NCI-H524 treated with DMSO at 0.1 percent for 48 hours (cell line): ENCODE measurements around the gene RBM38.
"Not testable (repeated sequence)": the region's sequence is repeated elsewhere in the genome, so short reads cannot be mapped to it uniquely, and the experiment has no call there.

ENCODE experiments used
- DNase-seq: peaks from one replicate; lab custom pipeline; 2025; lab: John Stamatoyannopoulos, UW

The RBM38 gene

DNA sequence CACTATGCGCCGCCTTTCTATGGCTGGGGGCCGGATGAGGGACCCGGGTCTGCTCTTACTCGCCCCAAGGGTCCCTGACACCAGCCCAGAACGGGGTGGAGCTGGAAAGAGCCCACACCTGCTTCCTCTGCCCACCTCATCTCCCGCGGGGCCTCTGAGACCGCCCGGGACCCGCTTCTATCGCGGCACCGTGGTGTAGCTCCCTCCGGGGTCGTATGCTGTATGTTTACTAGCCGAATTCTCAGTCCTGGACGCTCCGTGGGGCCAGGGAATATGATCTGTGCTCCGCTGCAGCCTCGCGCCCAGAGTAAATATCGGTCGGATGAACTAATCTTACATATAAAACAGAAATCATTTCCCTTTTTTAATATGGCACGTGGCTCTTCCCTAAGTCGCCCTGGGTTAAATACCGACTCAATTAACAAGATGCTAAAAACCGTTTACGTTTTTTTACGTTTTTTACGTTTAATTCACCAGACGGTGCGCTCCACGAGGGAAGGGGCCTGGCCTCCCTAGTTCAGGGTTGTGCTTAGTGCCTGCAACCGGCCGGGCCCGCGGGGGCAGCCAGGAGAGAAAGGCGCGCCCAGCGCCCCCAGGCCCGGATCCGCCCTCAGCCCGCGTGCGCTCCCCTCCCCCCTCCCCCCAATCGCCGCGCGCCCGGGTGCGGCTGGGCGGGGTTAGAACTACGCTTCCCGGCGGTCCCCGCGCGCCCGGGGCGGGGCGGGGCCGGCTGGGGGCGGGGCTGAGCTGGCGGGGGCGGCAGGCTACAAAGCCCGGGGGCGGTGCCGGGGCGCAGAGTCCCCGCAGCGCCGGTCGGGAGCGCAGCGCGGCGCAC, at the start of gene RBM38:
Gene RBM38 (plus strand): TSS at position 793 of the 835 bp plus-strand sequence. CDS start 186 bp downstream, outside the sequence.
- no peak for DNase-seq

DNA sequence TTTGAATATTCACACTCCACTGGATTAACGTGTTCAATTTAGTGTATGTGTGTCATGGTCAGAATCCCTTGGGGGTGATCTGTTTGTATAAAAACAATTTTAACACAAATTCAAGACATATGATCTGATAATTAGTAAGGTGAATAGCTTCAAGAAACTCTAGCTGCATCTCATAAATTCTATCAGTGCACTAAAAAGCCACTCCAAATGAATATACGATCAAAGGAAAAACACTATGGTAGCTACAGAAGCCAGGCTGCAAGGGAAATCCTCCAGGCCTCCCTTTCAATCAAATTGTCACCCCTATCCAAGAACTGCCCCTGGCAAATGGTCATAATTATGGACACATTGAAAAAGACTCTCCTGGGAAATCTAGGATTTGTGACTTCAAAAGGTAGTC, 49.5 kb upstream of the RBM38 start:
- no peak for DNase-seq

DNA sequence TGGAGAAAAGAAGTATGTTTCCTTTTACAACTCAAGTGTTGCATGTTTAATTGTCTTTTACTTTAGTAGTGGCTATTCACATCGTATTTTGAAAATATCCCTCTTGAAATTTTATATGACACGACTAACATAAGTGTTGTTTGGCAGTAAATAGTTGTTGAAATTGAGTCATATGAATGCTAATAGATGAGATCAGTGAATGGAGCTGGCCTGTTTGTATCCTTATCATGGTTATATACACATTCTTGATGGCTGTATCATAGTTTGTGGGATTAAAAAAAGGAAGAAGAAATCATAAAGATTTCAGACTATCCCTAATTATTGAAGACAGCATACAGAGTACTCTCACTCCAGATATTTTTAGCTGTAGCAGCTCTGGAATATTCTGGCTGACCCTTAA, 48.4 kb upstream of the RBM38 start:
- no peak for DNase-seq

DNA sequence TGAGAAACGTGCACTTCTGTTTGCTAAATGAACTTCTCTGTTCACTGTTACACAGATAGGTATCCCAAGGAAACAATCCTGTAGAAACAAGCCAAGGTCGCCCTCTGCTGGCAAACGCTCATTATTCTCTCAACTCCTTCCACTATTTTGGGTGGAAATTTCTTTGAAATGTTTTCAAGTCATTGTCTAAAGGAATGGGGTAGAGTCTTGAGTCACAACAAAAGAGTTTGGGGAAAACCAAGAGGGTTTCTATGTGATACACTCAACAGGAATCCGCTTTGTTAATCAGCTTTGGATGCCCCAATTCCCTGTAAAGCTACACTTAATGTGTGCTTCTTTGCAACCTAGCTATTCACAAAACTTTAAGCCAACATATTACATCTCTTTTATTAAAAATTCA, 44.7 kb upstream of the RBM38 start:
- no peak for DNase-seq

DNA sequence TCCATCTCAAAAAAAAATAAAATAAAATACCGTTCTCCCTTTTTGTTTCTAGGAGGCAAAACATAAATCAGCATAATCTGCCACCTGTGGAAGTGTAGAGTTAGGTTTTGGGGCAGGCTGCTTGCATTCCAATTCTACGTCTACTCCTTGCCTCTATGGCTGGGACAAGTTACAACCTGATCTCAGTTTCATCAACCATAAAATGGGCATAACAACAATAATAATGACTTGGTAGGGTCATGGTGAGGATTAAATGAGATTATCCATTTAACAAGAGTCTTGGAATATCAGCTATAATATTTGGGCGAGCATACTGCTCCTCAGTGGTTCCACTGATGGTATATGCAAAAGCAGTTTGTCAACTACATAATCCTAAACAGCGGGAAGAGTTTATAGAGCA, 43.8 kb upstream of the RBM38 start:
- no peak for DNase-seq

DNA sequence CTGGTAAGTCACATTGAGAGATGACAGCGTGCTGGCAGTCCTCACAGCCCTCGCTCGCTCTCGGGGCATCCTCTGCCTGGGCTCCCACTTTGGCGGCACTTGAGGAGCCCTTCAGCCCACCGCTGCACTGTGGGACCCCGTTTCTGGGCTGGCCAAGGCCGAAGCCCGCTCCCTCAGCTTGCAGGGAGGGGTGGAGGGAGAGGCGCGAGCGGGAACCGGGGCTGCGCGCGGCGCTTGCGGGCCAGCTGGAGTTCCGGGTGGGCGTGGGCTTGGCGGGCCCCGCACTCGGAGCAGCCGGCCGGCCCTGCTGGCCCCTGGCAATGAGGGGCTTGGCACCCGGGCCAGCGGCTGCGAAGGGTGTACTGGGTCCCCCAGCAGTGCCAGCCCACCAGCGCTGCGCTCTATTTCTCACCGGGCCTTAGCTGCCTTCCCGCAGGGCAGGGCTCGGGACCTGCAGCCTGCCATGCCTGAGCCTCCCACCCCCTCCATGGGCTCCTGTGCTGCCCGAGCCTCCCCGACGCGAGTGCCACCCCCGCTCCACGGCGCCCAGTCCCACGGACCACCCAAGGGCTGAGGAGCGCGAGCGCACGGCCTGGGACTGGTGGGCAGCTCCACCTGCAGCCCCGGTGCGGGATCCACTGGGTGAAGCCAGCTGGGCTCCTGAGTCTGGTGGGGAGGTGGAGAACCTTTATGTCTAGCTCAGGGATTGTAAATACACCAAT, 42.8 kb upstream of the RBM38 start:
- DNase-seq, result not testable (repeated sequence)

DNA sequence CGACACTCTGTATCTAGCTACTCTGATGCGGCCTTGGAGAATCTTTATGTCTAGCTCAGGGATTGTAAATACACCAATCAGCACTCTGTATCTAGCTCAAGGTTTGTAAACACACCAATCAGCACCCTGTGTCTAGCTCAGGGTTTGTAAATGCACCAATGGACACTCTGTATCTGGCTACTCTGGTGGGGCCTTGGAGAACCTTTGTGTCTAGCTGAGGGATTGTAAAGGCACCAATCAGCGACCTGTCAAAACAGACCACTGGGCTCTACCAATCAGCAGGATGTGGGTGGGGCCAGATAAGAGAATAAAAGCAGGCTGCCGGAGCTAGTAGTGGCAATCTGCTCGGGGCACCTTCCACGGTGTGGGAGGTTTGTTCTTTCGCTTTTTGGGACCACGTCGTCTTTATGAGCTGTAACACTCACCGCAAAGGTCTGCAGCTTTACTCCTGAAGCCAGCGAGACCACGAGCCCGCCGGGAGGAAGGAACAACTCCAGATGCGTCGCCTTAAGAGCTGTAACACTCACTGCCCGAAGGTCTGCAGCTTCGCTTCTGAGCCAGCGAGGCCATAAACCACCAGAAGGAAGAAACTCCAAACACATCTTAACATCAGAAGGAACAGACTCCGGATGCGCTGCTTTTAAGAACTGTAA, 42.1 kb upstream of the RBM38 start:
- not testable (repeated sequence) for DNase-seq

DNA sequence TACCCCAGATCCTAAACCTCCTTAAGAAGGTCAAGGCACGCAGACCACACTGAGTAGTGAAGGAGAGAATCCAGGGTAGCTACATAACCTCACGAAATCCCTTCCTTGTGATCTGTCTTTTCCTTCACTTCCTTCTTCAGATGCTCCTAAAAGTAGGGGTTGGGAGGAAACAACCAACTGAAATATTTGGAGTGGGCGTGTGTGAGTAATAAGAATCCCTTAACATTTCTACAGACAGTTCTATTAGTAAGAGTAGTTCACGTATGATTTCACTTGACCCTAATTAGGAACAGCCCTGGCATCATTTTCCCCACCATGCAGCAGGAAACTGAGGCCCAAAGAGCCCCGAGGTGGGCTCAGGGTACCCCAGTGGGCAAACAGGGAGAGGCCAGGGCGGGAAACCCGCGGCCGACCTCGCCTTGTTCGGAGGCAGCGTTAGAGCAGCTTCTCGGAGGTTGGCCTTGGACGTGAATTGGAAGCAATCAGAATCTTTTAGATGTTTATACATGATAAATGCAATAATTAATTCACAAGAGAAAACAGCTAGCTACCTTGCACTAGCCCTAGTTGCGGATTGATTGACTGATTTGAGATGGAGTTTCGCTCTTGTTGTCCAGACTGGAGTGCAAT, 41.0 kb upstream of the RBM38 start:
- no peak for DNase-seq

DNA sequence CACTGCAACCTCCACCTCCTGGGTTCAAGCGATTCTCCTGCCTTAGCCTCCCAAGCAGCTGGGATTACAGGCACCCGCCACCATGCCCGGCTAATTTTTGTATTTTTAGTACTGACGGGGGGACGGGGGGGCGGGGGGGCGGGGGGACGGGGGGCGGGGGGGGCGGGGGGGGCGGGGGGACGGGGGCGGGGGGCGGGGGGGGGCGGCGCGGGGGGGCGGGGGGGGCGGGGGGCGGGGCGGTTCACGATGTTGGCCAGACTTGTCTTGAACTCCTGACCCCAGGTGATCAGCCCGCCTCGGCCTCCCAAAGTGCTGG, 40.5 kb upstream of the RBM38 start:
- not testable (repeated sequence) for DNase-seq

DNA sequence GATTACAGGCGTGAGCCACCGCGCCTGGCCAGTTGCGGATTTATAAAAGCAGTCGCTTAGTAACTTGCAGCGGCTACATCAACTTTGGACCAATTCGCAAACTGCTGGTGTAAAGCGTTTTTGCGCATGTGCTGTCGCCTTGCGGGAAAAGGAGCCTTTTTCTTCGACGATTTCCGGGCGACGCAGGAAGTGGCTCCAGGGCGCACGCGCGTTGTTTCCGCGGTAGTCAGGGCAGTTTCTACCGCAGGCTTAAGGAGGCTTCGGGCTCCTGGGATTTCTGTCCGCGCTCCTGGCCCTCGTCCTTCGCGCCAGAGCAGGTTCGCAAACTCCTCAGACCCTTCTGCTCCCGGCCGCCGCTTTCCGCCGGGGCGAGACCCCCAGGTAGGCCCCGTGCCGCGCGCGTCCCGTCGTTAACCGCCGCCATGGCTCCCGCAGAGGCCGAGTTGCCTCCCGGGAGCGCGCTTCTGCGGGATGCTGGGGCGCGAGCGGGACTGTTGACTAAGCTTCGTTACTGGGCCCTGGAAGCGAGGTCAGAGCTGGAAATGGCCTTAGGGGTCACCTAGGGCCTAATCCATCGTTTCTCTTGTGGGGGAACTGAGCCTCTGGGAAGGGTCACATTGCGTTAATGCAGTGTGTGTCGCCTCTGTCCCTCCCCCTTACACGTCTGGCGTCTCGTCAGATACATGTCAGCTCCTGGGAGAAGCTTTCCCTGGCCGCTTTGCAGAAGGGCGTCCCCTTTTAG, 40.0 kb upstream of the RBM38 start, which contains the start of gene RAE1:
Gene RAE1 (plus strand): TSS at position 214 of the 742 bp plus-strand sequence. CDS start 2,784 bp downstream, outside the sequence.
- DNase-seq, result peak; percentile 44

DNA sequence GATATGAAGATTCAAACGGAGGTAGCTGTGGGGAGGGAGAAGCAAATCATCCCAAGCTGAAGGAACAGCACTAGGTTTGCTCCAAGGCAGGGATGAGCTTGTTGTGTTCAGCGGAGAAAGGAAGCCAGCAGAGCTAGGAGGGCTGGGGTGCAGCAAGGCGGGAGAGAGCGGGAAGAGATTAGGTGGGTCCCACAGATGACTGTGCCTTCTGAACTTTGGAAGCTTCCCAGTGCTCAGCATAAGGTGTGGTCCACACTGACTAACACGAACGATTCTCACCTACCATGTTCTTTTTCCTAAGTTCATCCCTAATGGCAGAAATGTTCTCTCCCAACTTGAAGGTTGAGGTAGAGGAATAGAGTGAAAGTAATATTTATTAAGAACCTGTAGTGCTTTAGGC, 38.9 kb upstream of the RBM38 start:
- no peak for DNase-seq

DNA sequence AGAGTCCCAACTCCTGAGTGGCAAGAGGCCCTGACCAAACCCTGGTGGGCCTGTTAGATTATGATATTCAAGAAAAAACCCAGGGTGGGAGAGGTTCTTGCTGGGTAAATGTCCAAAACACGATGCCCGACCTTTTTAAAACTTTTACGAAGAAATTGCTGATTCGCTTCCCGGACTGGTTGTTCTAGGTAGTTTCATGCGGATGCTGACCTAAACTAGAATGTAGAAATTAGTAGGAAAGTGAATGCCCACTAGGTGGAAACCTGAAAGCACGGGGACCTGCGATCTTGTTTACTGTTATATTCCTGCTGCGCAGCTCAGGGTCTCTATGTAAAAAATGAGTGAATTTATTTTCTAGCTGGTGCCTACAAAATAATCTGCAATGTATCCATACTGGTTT, 37.8 kb upstream of the RBM38 start:
- DNase-seq, result no peak

DNA sequence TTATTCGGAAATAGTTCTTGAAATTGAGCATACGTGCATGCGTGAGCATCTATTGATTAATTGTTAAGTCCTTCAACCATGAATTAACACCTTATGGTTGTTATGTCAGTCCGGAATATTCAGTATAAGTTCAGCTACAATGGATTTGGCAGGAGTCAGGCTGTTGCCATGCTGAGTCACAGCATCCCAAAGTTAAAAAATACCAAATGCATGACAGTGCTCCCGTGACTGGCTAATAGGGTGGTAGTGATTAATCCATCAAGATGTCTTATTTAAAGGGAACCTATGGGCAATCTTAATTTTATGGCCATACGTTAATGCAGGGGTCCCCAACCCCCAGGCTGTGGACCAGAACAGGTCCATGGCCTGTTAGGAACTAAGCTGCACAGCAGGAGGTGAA, 29.7 kb upstream of the RBM38 start:
- DNase-seq, result no peak

DNA sequence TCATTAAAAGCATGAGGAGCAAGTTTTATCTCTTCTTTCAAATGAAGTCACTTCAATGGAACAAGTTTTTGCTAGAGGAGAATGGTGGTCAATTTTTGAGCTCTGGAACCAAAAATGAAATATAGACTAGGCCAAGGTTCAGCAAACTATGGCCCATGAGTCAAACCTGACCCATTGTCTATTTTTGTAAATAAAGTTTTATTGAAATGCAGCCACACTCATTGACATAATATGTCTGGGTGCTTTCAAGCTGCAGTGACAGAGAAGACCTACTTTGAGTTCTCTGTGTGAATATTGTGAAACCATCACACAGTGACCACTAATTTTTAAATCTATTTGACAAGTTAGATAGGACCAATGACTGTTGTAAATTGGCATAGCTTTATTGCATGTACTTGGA, 26.7 kb upstream of the RBM38 start:
- no peak for DNase-seq

DNA sequence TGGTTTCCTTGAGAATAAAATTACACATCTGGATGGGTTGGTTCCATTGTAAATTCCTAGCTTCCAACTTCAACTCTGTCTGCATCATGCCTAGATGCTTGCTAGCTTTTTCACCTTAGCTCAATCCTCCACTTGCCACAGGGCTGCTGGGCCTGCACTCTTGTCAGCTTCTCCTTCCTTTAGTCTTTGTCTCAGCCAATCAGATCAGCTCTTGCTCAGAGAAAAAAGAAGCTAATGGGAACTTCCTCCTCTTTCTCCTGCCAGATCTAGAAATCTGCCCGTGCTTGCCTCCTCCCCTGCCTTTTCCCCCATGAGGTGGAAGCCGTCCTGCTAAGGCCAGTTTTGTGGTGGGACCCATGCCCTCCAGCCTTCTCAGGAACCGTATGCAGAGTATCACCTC, 21.6 kb upstream of the RBM38 start:
- DNase-seq, result no peak

DNA sequence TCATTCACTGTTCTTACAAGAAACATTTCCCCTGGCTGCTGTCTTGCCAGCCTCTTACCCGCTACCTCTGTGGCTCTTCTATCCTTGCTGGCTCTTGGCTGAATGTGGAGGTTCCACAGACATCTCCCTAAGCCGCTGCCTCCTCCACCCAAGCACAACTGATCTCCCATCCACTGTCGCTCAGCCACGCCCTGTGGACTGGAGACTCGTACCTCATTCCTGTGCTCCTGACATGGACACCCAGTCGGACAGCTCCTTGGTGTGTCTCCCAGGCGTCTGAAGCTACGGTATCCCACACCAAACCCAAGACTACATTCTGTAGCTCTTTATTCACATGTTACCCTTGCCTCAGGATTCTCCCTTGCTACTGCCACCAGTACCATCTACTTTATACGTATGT, 20.9 kb upstream of the RBM38 start:
- DNase-seq, result no peak

DNA sequence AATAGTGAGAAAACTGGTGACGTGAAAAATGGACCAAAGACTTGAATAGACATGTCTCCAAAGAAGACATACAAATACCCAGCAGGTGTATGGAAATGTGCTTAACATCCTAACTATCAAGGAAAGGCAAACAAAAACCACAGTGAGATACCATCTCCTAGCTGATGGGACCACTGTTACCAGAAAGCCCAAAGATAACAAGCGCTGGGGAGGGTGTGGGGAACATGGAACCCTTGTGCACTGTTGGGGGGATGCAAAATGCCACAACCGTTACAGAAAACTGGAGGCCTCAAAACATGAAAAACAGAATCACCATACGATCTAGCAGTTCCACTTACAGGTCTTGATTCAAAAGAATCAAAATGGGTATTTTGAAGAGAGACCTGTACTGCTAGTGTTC, 19.8 kb upstream of the RBM38 start:
- no peak for DNase-seq

DNA sequence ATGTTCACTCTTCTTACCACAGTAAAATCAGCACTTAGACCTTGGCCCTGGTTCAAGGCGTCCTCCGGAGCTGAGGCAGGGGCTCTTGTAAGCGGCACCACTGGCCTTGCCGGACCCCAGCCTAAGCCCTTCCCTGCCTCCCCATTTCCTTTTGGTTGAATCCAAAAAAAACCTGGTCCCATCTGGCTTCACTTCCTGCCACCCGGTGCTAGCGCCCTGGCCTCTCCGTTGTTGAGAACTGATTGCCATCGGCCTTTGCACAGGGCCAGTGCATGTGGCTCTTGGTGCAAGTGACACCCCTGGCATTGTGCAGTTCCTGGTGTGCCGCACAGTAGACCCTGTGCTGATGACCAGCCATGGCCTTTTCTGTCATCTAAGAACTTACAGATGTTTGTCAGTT, 19.0 kb upstream of the RBM38 start:
- DNase-seq, result no peak

DNA sequence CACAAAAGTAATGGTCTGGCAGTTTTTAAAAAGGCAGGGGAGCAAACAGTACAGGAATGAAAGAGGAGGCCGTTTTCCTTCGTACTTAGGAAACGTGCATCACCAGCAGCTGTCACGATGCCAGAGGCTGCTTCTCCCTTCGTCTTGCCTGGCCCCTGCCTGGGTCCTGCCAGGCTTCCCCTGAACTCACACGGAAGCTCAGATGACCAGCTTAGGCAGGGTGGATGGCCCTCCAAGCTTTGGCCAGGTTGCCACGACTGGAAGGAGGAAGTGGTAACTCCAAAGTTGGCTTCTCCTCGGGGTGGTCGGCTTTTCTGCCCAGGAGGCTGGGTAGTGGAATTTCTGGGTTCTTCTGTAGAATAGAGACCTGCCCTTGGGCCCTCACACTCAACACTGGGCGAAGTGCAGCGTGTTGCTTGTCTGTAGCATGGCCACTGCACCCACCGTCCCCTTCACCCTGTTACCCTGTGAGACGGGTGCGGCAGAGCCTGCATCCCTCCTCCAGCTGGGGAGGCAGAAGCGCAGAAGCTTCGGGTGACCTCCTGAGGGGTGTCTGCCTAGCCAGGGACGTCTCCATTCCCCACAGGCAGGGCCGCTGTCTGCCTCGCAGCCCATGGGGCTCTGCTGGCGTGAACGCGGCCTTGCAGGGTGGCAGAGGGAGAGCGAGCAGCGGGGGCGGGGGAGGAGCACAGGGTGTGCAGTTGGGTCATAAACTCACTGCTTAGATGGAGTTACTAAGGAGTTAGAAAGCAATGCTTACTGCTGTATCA, 18.4 kb upstream of the RBM38 start:
- no peak for DNase-seq

DNA sequence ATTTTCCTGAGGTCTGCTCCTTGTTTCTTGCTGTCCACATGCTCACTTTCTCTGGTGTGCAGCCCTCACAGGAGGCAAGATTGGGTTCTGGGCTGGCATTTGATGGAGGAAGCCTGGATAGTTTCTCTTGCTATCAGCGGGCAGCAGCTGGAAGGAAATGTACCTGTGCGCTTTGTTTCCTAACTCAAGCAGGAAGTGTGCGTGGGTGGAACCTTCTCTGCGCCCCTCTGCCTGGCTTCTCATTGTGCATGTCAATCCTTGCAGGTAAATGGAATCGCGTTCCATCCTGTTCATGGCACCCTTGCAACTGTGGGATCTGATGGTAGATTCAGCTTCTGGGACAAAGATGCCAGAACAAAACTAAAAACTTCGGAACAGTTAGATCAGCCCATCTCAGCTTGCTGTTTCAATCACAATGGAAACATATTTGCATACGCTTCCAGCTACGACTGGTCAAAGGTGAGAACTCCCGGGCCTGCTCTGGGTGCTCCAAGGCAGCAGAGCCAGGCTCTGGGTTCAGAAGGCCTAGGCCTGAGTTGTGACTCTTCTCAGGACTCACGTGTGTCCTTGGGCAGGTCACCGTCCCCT, 16.8 kb upstream of the RBM38 start:
- no peak for DNase-seq
